H9 (cell line): ENCODE data around the gene EFNA5. TPM values are rescaled to one million over a fixed set of nuclear protein-coding genes. Genes with fewer than 3 reads are reported as not detected.

Source experiments
- DNase-seq: peaks from one replicate; pipeline ENCODE4 v3.0.0-alpha.2; 2017
- H2AFZ ChIP-seq: one replicate; pipeline ENCODE4 v1.6.1; 2013; ENCODE audit warnings: mild to moderate bottlenecking, low read length, control low read depth, moderate library complexity
- H2AK5ac ChIP-seq: 2 replicates; pipeline ENCODE4 v1.6.1; 2013; ENCODE audit warnings: low read length, control low read depth, mixed read lengths; ENCODE audit not compliant: insufficient read length
- H2BK120ac ChIP-seq: one replicate; pipeline ENCODE4 v1.6.1; 2013; ENCODE audit warnings: low read depth, mild to moderate bottlenecking, low read length, control low read depth, inconsistent platforms; ENCODE audit not compliant: poor library complexity, severe bottlenecking
- H2BK12ac ChIP-seq: 2 replicates; pipeline ENCODE4 v1.6.1; 2013; ENCODE audit warnings: low read length, control low read depth, mixed read lengths, low read depth; ENCODE audit not compliant: insufficient read length
- H2BK15ac ChIP-seq: 2 replicates; pipeline ENCODE4 v1.6.1; 2013; ENCODE audit warnings: low read depth, low read length, control low read depth
- H2BK20ac ChIP-seq: one replicate; pipeline ENCODE4 v1.6.1; 2013; ENCODE audit warnings: low read depth, mild to moderate bottlenecking, low read length, control low read depth, inconsistent platforms; ENCODE audit not compliant: poor library complexity, severe bottlenecking
- H2BK5ac ChIP-seq: 2 replicates; pipeline ENCODE4 v1.6.1; 2013; ENCODE audit warnings: low read length, control low read depth, mixed read lengths; ENCODE audit not compliant: insufficient read length
- H3K14ac ChIP-seq: 2 replicates; pipeline ENCODE4 v1.6.1; 2013; ENCODE audit warnings: low read length, control low read depth; ENCODE audit not compliant: insufficient read depth
- H3K18ac ChIP-seq: 2 replicates; pipeline ENCODE4 v1.6.1; 2013; ENCODE audit warnings: low read depth, mild to moderate bottlenecking, mixed read lengths, low read length, control low read depth; ENCODE audit not compliant: insufficient read length
- H3K23ac ChIP-seq: 2 replicates; pipeline ENCODE4 v1.6.1; 2013; ENCODE audit warnings: low read length, control low read depth, mixed read lengths, low read depth; ENCODE audit not compliant: insufficient read length
- H3K23me2 ChIP-seq: 2 replicates; pipeline ENCODE4 v1.6.1; 2013; ENCODE audit warnings: low read depth, mild to moderate bottlenecking, mixed read lengths, low read length, control low read depth; ENCODE audit not compliant: insufficient read length, poor library complexity, severe bottlenecking
- H3K27ac ChIP-seq: 2 replicates; pipeline ENCODE4 v1.5.1; 2013; ENCODE audit warnings: low read length, control low read depth, mixed read lengths, low read depth; ENCODE audit not compliant: insufficient read length
- H3K27me3 ChIP-seq: 2 replicates; pipeline ENCODE4 v1.6.1; 2013; ENCODE audit warnings: low read length, control low read depth, inconsistent platforms; ENCODE audit not compliant: insufficient read depth
- H3K4ac ChIP-seq: 2 replicates; pipeline ENCODE4 v1.6.1; 2013; ENCODE audit warnings: low read depth, mild to moderate bottlenecking, control low read depth, inconsistent platforms, low read length, moderate library complexity
- H3K4me1 ChIP-seq: 2 replicates; pipeline ENCODE4 v1.6.1; 2013; ENCODE audit warnings: low read length, control low read depth, inconsistent platforms; ENCODE audit not compliant: insufficient read depth
- H3K4me2 ChIP-seq: 2 replicates; pipeline ENCODE4 v1.6.1; 2013; ENCODE audit warnings: low read length, control low read depth, mixed read lengths; ENCODE audit not compliant: insufficient read length, insufficient read depth
- H3K56ac ChIP-seq: 2 replicates; pipeline ENCODE4 v1.6.1; 2013; ENCODE audit warnings: low read depth, mild to moderate bottlenecking, mixed read lengths, low read length, control low read depth; ENCODE audit not compliant: insufficient read length
- H3K79me1 ChIP-seq: 2 replicates; pipeline ENCODE4 v1.6.1; 2013; ENCODE audit warnings: low read depth, mild to moderate bottlenecking, moderate library complexity, low read length, control low read depth, inconsistent platforms; ENCODE audit not compliant: insufficient read depth, poor library complexity, severe bottlenecking
- H3K79me2 ChIP-seq: 2 replicates; pipeline ENCODE4 v1.6.1; 2013; ENCODE audit warnings: low read length, control low read depth, inconsistent platforms; ENCODE audit not compliant: insufficient read depth
- H3K9ac ChIP-seq: 2 replicates; pipeline ENCODE4 v1.6.1; 2013; ENCODE audit warnings: low read length, control low read depth, mixed read lengths; ENCODE audit not compliant: insufficient read length; ENCODE audit errors: extremely low read depth
- H3K9me3 ChIP-seq: one replicate; pipeline ENCODE4 v1.6.1; 2013; ENCODE audit warnings: low read depth, low read length, inconsistent platforms; ENCODE audit not compliant: control insufficient read depth
- H3T11ph ChIP-seq: one replicate; pipeline ENCODE4 v1.6.1; 2013; ENCODE audit warnings: mild to moderate bottlenecking, low read length, control low read depth, inconsistent platforms
- H4K20me1 ChIP-seq: one replicate; pipeline ENCODE4 v1.6.1; 2013; ENCODE audit not compliant: control insufficient read depth, insufficient read length, insufficient read depth
- H4K5ac ChIP-seq: 2 replicates; pipeline ENCODE4 v1.6.1; 2013; ENCODE audit warnings: low read depth, mild to moderate bottlenecking, mixed read lengths, low read length, control low read depth; ENCODE audit not compliant: insufficient read length
- H4K8ac ChIP-seq: replicated peaks from 2 replicates; pipeline ENCODE4 v1.6.1; 2013; ENCODE audit warnings: low read length, control low read depth, mixed read lengths, low read depth; ENCODE audit not compliant: insufficient read length
- H4K91ac ChIP-seq: 2 replicates; pipeline ENCODE4 v1.6.1; 2013; ENCODE audit warnings: low read depth, mild to moderate bottlenecking, moderate library complexity, mixed read lengths, low read length, control low read depth; ENCODE audit not compliant: insufficient read length
- H3K27ac Mint-ChIP-seq, 3 experiments: 2 replicates in 2 of 3; 3 replicates in 1 of 3; pipeline ENCODE4 v1.8.0; 2020 to 2021; ENCODE audit warnings: mixed read lengths in 3 of 3, mild to moderate bottlenecking in 1 of 3, moderate library complexity in 1 of 3
- H3K27me3 Mint-ChIP-seq: 2 replicates; pipeline ENCODE4 v1.8.0; 2021; ENCODE audit warnings: low read depth, mild to moderate bottlenecking, moderate library complexity, mixed read lengths
- H3K36me3 Mint-ChIP-seq, 3 experiments: 2 replicates in 2 of 3; 3 replicates in 1 of 3; pipeline ENCODE4 v1.8.0; 2020 to 2021; ENCODE audit warnings: low read depth in 3 of 3, mixed read lengths in 3 of 3; ENCODE audit not compliant: insufficient read depth in 1 of 3
- H3K4me1 Mint-ChIP-seq, 2 experiments: 2 replicates each; pipeline ENCODE4 v1.8.0; 2020; ENCODE audit warnings: mixed read lengths in 2 of 2
- H3K4me3 Mint-ChIP-seq, 2 experiments: 2 replicates in 1 of 2; 3 replicates in 1 of 2; pipeline ENCODE4 v1.8.0; 2020 to 2021; ENCODE audit warnings: mild to moderate bottlenecking in 2 of 2, mixed read lengths in 2 of 2, moderate library complexity in 1 of 2
- H3K9me3 Mint-ChIP-seq, 2 experiments: 2 replicates in 1 of 2; 3 replicates in 1 of 2; pipeline ENCODE4 v1.8.0; 2020; ENCODE audit warnings: mild to moderate bottlenecking in 2 of 2, mixed read lengths in 2 of 2, moderate library complexity in 1 of 2
- CTCF ChIP-seq: fragments of 200-600 bp; sonication (generic); conservative IDR thresholded peaks from 3 replicates; pipeline ENCODE4 v1.8.0; 2021; ENCODE audit warnings: antibody characterized with exemption, mild to moderate bottlenecking
- WGBS: extraction: QIAGEN DNeasy Blood & Tissue Kit; methylation state at CpG from one replicate; pipeline ENCODE4 v1.1.7; 2013; ENCODE audit warnings: missing lambda C conversion rate, low lambda C conversion rate, mixed read lengths; ENCODE audit not compliant: insufficient read length; ENCODE audit errors: extremely low coverage; 5-methylcytosine and 5-hydroxymethylcytosine counted together
- total RNA-seq: library from RNA; stranded (reverse); gene quantifications from 2 replicates; pipeline ENCODE4 v1.2.1, GENCODE V29; 2021

The EFNA5 gene
- total RNA-seq, 1 experiment from 2014 or later, result 20.4 TPM

DNA sequence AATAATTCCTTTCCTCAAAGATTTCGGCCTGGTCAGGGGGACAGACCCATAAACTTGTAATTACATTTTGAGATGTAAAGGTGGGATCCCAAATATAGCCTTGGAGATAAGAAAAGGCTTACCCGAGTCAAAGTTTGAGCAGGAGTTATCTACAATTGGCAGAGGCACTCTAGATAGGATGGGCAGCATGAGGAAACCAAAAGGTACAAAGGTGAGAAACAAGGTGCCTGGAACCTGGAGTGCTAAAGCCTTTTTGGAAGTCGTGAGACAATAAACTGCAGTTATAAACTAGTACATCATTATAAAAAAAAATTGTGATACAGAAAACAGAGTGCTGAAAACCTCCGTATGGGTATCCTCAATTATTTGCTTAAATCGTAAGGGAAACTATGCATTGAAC, 212.4 kb downstream of the EFNA5 start:
- H3K9me3 ChIP-seq, result no peaks in the 10 kb centered on the region
- H3K56ac ChIP-seq, result no peak overlapping the region
- H3K79me2 ChIP-seq, result no peaks in the 10 kb centered on the region
- WGBS, result no CpG with 5 or more reads among the region's 5 CpGs
- no peaks in the 10 kb centered on the region for H3K23me2 ChIP-seq
- no peak overlapping the region for H4K5ac ChIP-seq
- H3K4me1 ChIP-seq, result 0 out of 2 replicates have a peak, but pooled peaks cover 9% of the 10 kb centered on the region
- no peak overlapping the region for H3K9ac ChIP-seq
- Mint-ChIP-seq H3K9me3 (no peaks in the 10 kb centered on the region), H3K4me3 (no peak overlapping the region), H3K36me3 (peaks cover 0 to 4% (median 0%) of the 10 kb centered on the region in 3 experiments; a peak in 1 of 7 replicates), H3K27ac (no peak overlapping the region; a peak in 1 of 7 replicates), H3K4me1 (peaks cover 71 to 76% of the 10 kb centered on the region in 2 experiments), H3K27me3 (no peaks in the 10 kb centered on the region)
- no peak overlapping the region for H2AK5ac ChIP-seq
- no peak overlapping the region for H3T11ph ChIP-seq
- H2BK15ac ChIP-seq, result no peak overlapping the region
- H4K20me1 ChIP-seq, result no peaks in the 10 kb centered on the region
- H2BK5ac ChIP-seq, result no peak overlapping the region
- no peak for DNase-seq
- no peak overlapping the region for H4K91ac ChIP-seq
- no peak overlapping the region for H3K27ac ChIP-seq
- H3K4ac ChIP-seq, result no peak overlapping the region
- no peak overlapping the region for H3K4me2 ChIP-seq
- no peaks in the 10 kb centered on the region for H3K79me1 ChIP-seq
- no peaks in the 10 kb centered on the region for H3K27me3 ChIP-seq
- no peak overlapping the region for H3K14ac ChIP-seq
- H3K18ac ChIP-seq, result no peak overlapping the region
- no peak overlapping the region for H2AFZ ChIP-seq
- no peak overlapping the region for H3K23ac ChIP-seq
- no peak for TF ChIP-seq CTCF
- no peak overlapping the region for H2BK120ac ChIP-seq
- H4K8ac ChIP-seq, result no peak overlapping the region
- no peak overlapping the region for H2BK12ac ChIP-seq
- H2BK20ac ChIP-seq, result no peak overlapping the region
